CD4-positive, alpha-beta T cell treated with Interleukin-4 for 1 hour (primary cell): ENCODE results near the gene PCDHGB2.
"Not testable (repeated sequence)": the region's sequence is repeated elsewhere in the genome, so short reads cannot be mapped to it uniquely, and the experiment has no call there.

ENCODE experiments used
- DNase-seq, 2 donors: peaks; one replicate each; pipeline ENCODE4 v3.0.0-alpha.2; 2020 to 2022

Gene PCDHGB2

DNA sequence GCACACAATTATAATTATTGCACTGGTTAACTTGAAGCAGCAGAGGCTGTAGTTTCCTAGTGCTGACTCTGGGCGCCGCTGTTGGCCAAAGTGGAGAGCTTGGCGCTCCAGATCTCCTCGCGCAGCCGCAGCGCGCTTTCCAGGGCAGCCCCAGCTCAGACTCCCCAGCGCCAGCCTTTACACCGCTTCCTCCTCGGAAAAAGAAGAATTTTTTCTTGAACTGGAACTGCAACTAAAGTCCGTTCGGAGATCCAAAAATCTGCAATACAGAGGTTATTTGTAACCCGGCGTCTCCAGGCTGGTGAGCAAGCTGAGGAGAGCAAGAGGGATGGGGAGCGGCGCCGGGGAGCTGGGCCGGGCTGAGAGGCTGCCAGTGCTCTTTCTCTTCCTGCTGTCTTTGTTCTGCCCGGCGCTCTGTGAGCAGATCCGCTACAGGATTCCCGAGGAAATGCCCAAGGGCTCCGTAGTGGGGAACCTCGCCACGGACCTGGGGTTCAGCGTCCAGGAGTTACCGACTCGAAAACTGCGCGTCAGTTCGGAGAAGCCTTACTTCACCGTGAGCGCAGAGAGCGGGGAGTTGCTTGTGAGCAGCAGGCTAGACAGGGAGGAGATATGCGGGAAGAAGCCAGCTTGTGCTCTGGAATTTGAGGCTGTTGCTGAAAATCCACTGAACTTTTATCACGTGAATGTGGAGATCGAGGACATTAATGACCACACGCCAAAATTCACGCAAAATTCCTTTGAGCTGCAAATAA, 27.9 kb downstream of the PCDHGB2 start, which contains the start of gene PCDHGB4:
TSS of gene PCDHGB4 (plus strand) at position 142 of the 755 bp plus-strand sequence. CDS start at position 329, 187 bp downstream.
- peak in 1 of 2 donors; percentile 28 for DNase-seq

DNA sequence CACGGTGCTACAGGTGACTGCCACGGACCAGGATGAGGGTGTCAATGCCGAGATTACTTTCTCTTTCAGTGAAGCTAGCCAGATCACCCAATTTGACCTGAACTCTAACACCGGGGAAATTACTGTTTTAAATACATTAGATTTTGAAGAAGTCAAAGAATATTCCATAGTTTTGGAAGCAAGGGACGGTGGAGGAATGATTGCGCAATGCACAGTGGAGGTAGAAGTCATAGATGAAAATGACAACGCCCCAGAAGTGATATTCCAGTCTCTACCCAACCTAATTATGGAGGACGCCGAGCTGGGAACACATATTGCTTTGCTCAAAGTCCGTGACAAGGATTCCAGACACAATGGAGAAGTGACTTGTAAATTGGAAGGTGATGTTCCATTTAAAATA, 28.9 kb downstream of the PCDHGB2 start:
- no peak for DNase-seq

DNA sequence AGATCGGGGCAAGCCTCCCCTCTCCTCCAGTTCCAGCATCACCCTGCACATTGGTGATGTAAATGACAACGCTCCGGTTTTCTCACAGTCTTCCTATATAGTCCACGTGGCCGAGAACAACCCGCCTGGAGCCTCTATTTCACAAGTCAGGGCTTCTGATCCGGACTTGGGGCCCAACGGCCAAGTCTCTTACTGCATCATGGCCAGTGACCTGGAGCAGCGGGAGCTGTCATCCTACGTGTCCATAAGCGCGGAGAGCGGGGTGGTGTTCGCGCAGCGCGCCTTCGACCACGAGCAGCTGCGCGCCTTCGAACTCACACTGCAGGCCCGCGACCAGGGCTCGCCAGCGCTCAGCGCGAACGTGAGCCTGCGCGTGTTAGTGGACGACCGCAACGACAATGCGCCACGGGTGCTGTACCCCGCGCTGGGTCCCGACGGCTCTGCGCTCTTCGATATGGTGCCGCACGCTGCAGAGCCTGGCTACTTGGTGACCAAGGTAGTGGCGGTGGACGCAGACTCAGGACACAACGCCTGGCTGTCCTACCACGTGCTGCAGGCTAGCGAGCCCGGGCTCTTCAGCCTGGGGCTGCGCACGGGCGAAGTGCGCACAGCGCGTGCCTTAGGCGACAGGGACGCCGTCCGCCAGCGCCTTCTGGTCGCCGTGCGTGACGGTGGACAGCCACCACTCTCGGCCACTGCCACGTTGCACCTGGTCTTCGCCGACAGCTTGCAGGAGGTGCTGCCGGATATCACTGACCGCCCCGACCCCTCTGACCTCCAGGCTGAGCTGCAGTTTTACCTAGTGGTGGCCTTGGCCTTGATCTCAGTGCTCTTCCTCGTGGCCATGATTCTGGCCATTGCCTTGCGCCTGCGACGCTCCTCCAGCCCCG, 29.6 kb downstream of the PCDHGB2 start:
- DNase-seq, result no peak

DNA sequence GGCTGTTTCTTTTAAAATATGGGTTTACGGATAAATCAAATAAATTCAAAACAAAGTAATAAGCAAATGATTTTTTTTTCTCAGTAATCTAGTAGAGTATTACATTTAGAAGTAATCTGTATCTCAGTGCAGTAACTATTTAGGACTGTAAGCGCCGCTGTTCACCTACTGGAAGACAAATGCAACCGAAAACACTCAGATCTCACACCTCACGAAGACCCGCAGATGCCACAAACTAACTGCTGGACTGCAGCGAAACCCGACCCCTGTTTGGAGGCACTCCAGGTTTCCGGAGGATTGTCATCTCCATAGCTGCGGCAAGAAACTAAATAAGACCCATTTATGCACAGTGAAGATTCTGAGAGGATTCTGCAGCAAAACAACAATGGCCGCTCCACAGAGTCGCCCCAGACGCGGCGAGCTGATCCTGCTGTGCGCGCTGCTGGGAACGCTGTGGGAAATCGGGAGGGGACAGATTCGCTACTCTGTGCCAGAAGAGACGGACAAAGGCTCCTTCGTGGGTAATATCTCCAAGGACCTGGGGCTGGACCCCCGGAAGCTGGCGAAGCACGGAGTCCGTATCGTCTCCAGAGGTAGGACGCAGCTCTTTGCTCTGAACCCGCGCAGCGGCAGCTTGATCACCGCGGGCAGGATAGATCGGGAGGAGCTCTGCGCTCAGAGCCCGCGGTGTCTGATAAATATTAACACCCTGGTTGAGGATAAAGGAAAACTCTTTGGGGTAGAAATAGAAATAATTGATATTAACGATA, 32.8 kb downstream of the PCDHGB2 start, which contains the start of gene PCDHGA8:
TSS of gene PCDHGA8 (plus strand) at position 205 of the 770 bp plus-strand sequence. CDS start at position 386, 181 bp downstream.
- no peak for DNase-seq

DNA sequence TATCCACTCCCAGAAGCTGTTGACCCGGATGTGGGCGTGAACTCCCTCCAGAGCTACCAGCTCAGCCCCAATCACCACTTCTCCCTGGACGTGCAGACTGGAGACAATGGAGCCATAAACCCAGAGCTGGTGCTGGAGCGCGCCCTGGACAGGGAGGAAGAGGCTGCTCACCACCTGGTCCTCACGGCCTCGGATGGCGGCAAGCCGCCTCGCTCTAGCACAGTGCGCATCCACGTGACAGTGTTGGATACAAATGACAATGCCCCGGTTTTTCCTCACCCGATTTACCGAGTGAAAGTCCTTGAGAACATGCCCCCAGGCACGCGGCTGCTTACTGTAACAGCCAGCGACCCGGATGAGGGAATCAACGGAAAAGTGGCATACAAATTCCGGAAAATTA, 33.5 kb downstream of the PCDHGB2 start:
- DNase-seq, result no peak

DNA sequence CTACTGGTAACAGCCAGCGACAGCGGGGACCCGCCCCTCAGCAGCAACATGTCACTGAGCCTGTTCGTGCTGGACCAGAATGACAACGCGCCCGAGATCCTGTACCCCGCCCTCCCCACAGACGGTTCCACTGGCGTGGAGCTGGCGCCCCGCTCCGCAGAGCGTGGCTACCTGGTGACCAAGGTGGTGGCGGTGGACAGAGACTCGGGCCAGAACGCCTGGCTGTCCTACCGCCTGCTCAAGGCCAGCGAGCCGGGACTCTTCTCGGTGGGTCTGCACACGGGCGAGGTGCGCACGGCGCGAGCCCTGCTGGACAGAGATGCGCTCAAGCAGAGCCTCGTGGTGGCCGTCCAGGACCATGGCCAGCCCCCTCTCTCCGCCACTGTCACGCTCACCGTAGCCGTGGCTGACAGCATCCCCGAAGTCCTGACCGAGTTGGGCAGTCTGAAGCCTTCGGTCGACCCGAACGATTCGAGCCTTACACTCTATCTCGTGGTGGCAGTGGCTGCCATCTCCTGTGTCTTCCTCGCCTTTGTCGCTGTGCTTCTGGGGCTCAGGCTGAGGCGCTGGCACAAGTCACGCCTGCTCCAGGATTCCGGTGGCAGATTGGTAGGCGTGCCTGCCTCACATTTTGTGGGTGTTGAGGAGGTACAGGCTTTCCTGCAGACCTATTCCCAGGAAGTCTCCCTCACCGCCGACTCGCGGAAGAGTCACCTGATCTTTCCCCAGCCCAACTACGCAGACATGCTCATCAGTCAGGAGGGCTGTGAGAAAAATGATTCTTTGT, 34.8 kb downstream of the PCDHGB2 start:
- not testable (repeated sequence) for DNase-seq

DNA sequence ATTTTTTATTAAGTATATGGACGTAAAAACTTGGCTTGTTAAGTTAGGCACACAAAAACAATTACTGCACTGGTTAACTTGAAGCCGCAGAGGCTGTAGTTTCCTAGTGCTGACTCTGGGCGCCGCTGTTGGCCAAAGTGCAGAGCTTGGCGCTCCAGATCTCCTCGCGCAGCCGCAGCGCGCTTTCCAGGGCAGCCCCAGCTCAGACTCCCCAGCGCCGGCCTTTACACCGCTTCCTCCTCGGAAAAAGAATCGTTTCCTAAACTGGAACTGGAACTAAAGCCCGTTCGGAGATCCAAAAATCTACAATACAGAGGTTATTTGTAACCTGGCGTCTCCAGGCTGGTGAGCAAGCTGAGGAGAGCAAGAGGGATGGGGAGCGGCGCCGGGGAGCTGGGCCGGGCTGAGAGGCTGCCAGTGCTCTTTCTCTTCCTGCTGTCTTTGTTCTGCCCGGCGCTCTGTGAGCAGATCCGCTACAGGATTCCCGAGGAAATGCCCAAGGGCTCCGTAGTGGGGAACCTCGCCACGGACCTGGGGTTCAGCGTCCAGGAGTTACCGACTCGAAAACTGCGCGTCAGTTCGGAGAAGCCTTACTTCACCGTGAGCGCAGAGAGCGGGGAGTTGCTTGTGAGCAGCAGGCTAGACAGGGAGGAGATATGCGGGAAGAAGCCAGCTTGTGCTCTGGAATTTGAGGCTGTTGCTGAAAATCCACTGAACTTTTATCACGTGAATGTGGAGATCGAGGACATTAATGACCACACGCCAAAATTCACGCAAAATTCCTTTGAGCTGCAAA, 38.2 kb downstream of the PCDHGB2 start, which contains the start of gene PCDHGB5:
TSS of gene PCDHGB5 (plus strand) at position 192 of the 796 bp plus-strand sequence. CDS start at position 373, 181 bp downstream.
- peak; percentile 39 to 41 for DNase-seq

DNA sequence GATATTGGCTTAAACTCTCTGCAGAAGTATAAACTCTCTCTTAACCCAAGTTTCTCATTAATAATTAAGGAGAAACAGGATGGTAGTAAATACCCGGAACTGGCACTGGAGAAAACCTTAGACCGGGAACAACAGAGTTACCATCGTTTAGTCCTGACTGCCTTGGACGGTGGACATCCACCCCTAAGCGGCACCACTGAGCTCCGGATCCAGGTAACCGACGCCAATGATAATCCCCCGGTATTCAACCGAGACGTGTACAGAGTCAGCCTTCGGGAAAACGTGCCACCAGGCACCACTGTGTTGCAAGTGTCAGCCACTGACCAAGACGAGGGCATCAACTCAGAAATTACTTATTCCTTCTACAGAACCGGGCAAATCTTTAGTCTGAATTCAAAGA, 38.8 kb downstream of the PCDHGB2 start:
- no peak for DNase-seq

DNA sequence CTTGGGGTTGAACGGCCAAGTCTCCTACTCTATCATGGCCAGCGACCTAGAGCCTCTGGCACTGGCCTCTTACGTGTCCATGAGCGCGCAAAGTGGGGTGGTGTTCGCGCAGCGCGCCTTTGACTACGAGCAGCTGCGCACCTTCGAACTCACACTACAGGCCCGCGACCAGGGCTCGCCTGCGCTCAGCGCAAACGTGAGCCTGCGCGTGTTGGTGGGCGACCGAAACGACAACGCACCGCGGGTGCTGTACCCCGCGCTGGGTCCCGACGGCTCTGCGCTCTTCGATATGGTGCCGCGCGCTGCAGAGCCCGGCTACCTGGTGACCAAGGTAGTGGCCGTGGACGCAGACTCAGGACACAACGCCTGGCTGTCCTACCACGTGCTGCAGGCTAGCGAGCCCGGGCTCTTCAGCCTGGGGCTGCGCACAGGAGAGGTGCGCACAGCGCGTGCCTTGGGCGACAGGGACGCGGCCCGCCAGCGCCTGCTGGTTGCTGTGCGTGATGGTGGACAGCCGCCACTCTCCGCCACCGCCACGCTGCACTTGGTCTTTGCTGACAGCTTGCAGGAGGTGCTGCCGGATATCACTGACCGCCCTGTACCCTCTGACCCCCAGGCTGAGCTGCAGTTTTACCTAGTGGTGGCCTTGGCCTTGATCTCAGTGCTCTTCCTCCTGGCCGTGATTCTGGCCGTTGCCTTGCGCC, 39.9 kb downstream of the PCDHGB2 start:
- no peak for DNase-seq

DNA sequence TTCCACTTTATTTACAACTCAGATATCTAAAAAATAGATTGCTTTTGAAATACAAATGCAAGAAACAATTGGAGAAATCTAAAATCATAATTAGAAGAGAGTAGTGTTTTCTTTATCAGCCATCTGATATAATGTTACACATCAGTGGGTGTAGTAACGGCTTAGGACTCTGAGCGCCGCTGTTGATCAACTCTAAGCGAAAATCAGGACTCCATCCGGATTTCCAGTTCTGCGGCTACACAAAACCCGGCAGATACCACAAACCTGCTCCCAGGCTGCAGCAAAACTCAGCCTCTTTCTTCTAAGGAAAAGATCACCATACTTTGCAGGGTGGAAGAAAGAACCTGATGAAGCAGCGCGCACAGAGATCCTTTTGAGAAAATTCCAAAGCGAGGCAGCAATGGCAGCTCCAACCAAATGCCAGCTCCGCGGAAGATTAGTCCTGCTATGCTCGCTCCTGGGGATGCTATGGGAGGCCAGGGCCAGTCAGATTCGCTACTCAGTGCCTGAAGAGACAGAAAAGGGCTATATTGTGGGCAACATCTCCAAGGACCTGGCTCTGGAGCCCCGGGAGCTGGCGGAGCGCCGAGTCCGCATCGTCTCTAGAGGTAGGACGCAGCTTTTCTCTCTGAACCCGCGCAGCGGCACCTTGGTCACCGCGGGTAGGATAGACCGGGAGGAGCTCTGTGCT, 42.9 kb downstream of the PCDHGB2 start, which contains the start of gene PCDHGA9:
TSS of gene PCDHGA9 (plus strand) at position 226 of the 691 bp plus-strand sequence. CDS start at position 401, 175 bp downstream.
- peak in 1 of 2 donors; percentile 19 for DNase-seq

DNA sequence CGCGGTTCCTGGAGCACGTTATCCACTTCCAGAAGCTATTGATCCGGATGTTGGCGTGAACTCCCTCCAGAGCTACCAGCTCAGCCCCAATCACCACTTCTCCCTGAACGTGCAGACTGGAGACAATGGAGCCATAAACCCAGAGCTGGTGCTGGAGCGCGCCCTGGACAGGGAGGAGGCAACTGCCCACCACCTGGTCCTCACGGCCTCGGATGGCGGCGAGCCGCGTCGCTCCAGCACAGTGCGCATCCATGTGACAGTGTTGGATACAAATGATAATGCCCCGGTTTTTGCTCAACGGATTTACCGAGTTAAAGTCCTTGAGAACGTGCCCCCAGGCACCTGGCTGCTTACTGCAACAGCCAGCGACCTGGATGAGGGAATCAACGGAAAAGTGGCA, 43.6 kb downstream of the PCDHGB2 start:
- DNase-seq, result no peak

DNA sequence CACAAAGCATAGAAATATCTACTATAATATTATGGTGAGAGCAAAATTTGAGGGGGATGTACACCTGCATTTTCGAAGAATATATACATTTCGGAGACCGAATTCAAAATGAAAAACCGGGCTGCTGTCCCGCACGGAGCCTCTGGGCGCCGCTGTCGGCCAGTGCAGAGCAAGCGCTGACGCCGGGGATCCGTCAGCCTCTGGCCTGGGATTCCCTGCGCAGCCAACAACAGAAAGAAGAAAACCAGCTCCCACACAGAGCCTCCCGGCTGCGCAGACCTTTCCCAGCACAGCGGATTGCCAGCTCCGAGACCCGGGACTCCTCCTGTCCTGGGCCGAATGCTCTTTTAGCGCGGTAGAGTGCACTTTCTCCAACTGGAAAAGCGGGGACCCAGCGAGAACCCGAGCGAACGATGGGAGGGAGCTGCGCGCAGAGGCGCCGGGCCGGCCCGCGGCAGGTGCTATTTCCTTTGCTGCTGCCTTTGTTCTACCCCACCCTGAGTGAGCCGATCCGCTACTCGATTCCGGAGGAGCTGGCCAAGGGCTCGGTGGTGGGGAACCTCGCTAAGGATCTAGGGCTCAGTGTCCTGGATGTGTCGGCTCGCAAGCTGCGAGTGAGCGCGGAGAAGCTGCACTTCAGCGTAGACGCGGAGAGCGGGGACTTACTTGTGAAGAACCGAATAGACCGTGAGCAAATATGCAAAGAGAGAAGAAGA, 48.2 kb downstream of the PCDHGB2 start, which contains the start of gene PCDHGB6:
TSS of gene PCDHGB6 (plus strand) at position 232 of the 716 bp plus-strand sequence. CDS start at position 414, 182 bp downstream.
- peak; percentile 27 to 44 for DNase-seq

DNA sequence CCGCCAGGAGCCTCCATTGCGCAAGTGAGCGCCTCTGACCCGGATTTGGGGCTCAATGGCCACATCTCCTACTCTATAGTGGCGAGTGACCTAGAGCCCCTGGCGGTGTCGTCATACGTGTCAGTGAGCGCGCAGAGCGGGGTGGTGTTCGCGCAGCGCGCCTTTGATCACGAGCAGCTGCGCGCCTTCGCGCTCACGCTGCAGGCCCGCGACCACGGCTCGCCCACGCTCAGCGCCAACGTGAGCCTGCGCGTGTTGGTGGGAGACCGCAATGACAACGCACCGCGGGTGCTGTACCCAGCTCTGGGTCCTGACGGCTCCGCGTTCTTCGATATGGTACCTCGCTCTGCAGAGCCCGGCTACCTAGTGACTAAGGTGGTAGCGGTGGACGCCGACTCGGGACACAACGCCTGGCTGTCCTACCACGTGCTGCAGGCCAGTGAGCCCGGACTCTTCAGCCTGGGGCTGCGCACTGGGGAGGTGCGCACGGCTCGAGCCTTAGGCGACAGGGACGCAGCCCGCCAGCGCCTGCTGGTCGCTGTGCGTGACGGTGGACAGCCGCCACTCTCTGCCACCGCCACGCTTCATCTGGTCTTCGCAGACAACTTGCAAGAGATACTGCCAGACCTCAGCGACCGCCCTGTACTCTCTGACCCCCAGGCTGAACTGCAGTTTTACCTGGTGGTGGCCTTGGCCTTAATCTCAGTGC, 50.0 kb downstream of the PCDHGB2 start:
- DNase-seq, result no peak

DNA sequence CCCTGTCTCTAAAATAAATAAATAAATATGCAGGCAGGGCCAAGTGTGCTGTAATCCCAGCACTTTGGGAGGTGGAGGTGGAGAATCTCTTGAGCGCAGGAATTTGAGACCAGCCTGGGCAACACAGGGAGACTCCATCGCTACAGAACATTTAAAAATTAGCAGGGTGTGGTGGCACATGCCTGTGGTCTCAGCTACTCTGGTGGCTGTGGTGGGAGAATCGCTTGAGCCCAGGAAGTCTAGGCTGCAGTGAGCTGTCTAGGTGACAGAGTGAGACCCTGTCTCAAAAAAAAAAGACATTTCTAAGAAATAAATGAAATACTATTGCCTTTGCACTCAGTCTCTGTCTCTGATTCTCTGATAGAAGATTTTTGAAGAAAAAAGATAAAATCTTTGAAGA, 51.8 kb downstream of the PCDHGB2 start:
- no peak for DNase-seq
